Vagina (tissue), 2 donors: ENCODE results near the gene ROCK2. TPM values are rescaled to one million over a fixed set of nuclear protein-coding genes. Genes with fewer than 3 reads are reported as not detected.

Experiments
- DNase-seq, 2 donors: peaks; one replicate each; pipeline ENCODE4 v3.0.0-alpha.2; 2017; ENCODE audit errors: extremely low spot score in 2 of 2
- H3K27ac ChIP-seq: fragments of 200-600 bp; sonication (generic); one replicate; pipeline ENCODE4 v1.5.1; 2019
- H3K27me3 ChIP-seq: fragments of 200-600 bp; sonication (generic); one replicate; pipeline ENCODE4 v1.5.1; 2019
- H3K36me3 ChIP-seq, 2 donors: fragments of 200-600 bp; sonication (generic); one replicate each; pipeline ENCODE4 v1.5.1; 2017 to 2019
- H3K4me1 ChIP-seq: fragments of 200-600 bp; sonication (generic); one replicate; pipeline ENCODE4 v1.5.1; 2019
- H3K4me3 ChIP-seq, 2 donors: fragments of 200-600 bp; sonication (generic); 1 replicate in 1 of 2; 2 replicates in 1 of 2; pipeline ENCODE4 v1.5.1; 2016 to 2019
- H3K9me3 ChIP-seq: fragments of 200-600 bp; sonication (generic); one replicate; pipeline ENCODE4 v1.5.1; 2019
- POLR2A ChIP-seq, 2 donors: fragments of 450-650 bp; IDR thresholded peaks; one replicate each; pipeline ENCODE4 v1.6.1; 2017; ENCODE audit warnings: antibody characterized with exemption in 2 of 2, mild to moderate bottlenecking in 2 of 2, moderate library complexity in 2 of 2
- POLR2AphosphoS5 ChIP-seq, 2 donors: sonication (generic); formaldehyde crosslinking; IDR thresholded peaks; one replicate each; pipeline ENCODE4 v1.9.0; 2017; ENCODE audit warnings: antibody characterized with exemption in 2 of 2, mild to moderate bottlenecking in 2 of 2, low read depth in 1 of 2; ENCODE audit not compliant: insufficient read depth in 1 of 2
- intact Hi-C: fragments of 100-400 bp; cut with DNase I; formaldehyde crosslinking; loops from one replicate; pipeline ENCODE4 v1.15.1; 2023
- total RNA-seq: library from RNA; depleted of rRNA; stranded (reverse); fragments of >200 nt; gene quantifications from one replicate; pipeline ENCODE4 v1.2.3, GENCODE V29; 2016
- TF ChIP-seq, protein P1 (sequence below), 3 experiments: fragments of 450-650 bp in 2 of 3; fragments of 200-600 bp in 1 of 3; sonication (generic) in 1 of 3; IDR thresholded peaks; one replicate each; pipeline ENCODE4 v1.5.1; 2017 to 2019; ENCODE audit warnings: antibody characterized with exemption in 3 of 3, mild to moderate bottlenecking in 2 of 3, moderate library complexity in 2 of 3

The ROCK2 gene
- total RNA-seq, 1 donor from 2014 or later: 49.4 TPM

GRCh38 chr2:11280713-11281112 lies 63.7 kb downstream of the ROCK2 start:
- no peak overlapping the region for H3K4me3 ChIP-seq
- peaks cover 3% of the 10 kb centered on the region for H3K4me1 ChIP-seq
- TF ChIP-seq POLR2AphosphoS5 (IDR thresholded peaks at IDR 0.05; ENCODE audit: insufficient read depth in 1 of 2, low read depth in 1 of 2) (no peak), POLR2A (IDR thresholded peaks at IDR 0.05) (no peak)
- TF ChIP-seq, protein P1, sequence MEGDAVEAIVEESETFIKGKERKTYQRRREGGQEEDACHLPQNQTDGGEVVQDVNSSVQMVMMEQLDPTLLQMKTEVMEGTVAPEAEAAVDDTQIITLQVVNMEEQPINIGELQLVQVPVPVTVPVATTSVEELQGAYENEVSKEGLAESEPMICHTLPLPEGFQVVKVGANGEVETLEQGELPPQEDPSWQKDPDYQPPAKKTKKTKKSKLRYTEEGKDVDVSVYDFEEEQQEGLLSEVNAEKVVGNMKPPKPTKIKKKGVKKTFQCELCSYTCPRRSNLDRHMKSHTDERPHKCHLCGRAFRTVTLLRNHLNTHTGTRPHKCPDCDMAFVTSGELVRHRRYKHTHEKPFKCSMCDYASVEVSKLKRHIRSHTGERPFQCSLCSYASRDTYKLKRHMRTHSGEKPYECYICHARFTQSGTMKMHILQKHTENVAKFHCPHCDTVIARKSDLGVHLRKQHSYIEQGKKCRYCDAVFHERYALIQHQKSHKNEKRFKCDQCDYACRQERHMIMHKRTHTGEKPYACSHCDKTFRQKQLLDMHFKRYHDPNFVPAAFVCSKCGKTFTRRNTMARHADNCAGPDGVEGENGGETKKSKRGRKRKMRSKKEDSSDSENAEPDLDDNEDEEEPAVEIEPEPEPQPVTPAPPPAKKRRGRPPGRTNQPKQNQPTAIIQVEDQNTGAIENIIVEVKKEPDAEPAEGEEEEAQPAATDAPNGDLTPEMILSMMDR (IDR thresholded peaks at IDR 0.05): no peak
- intact Hi-C loops: no loop called here
- H3K36me3 ChIP-seq: peaks cover 0 to 22% of the 10 kb centered on the region in 2 donors
- H3K27ac ChIP-seq: no peak overlapping the region
- no peak for DNase-seq
- H3K27me3 ChIP-seq: no peaks in the 10 kb centered on the region
- H3K9me3 ChIP-seq: no peaks in the 10 kb centered on the region

DNA sequence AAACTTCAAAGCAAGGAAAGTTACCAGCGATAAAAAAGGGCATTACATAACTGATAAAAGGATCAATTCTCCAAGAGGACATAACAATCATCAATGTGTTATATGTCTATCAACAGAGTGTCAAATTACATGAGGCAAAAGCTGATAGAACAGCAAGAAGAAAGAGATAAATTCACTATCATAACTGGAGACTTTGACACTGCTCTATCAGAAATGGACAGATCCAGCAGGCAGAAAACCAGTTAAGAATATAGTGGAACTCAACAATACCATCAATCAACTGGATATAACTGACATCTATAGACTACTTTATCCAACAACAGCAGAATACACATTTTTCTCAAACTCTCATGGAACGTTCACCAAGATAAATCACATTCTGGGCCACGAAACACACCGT lies 65.0 kb downstream of the ROCK2 start:
- no peak for DNase-seq
- peaks cover 10% of the 10 kb centered on the region for H3K4me1 ChIP-seq
- intact Hi-C loops: no loop called here
- H3K27me3 ChIP-seq: no peaks in the 10 kb centered on the region
- TF ChIP-seq POLR2A (IDR thresholded peaks at IDR 0.05) (no peak), POLR2AphosphoS5 (IDR thresholded peaks at IDR 0.05; ENCODE audit: insufficient read depth in 1 of 2, low read depth in 1 of 2) (no peak)
- TF ChIP-seq, protein P1 (IDR thresholded peaks at IDR 0.05): no peak
- no peak overlapping the region for H3K27ac ChIP-seq
- H3K9me3 ChIP-seq: no peaks in the 10 kb centered on the region
- no peak overlapping the region for H3K4me3 ChIP-seq
- H3K36me3 ChIP-seq: peaks cover 0 to 17% of the 10 kb centered on the region in 2 donors

GRCh38 chr2:11278219-11278618 lies 66.2 kb downstream of the ROCK2 start:
- no peak for TF ChIP-seq POLR2A (IDR thresholded peaks at IDR 0.05)
- TF ChIP-seq POLR2AphosphoS5 (IDR thresholded peaks at IDR 0.05; ENCODE audit: insufficient read depth in 1 of 2, low read depth in 1 of 2): no peak
- TF ChIP-seq, protein P1 (IDR thresholded peaks at IDR 0.05): no peak
- peaks cover 12% of the 10 kb centered on the region for H3K4me1 ChIP-seq
- peaks cover 0 to 8% of the 10 kb centered on the region in 2 donors for H3K36me3 ChIP-seq
- H3K27me3 ChIP-seq: no peaks in the 10 kb centered on the region
- no peak overlapping the region for H3K4me3 ChIP-seq
- no peak overlapping the region for H3K27ac ChIP-seq
- intact Hi-C loops: no loop called here
- no peak for DNase-seq
- no peaks in the 10 kb centered on the region for H3K9me3 ChIP-seq

GRCh38 chr2:11275910-11276309 lies 68.5 kb downstream of the ROCK2 start:
- intact Hi-C loops: no loop called here
- no peak for TF ChIP-seq POLR2AphosphoS5 (IDR thresholded peaks at IDR 0.05; ENCODE audit: insufficient read depth in 1 of 2, low read depth in 1 of 2)
- no peak for TF ChIP-seq POLR2A (IDR thresholded peaks at IDR 0.05)
- TF ChIP-seq, protein P1 (IDR thresholded peaks at IDR 0.05): no peak

DNA sequence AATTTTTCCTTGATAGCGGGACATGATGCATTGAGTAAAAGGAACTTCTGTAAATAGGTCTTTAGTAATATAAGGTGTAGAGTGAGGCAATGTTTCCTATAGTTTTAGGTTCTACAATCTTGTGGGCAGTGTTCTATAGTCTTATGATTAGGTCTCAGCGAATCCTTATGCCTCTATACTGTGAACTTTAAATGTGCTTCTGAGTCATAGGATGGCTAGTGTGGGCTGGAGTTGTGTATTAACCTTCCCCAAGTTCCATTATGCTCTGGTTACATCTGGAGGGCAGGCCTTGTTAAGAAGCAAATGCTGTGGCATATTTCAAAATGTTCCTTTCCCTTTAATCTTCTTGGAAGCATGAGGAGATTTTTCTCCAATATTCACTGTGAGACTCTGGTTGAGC lies 73.5 kb downstream of the ROCK2 start:
- TF ChIP-seq POLR2A (IDR thresholded peaks at IDR 0.05): no peak
- no peak for TF ChIP-seq POLR2AphosphoS5 (IDR thresholded peaks at IDR 0.05; ENCODE audit: insufficient read depth in 1 of 2, low read depth in 1 of 2)
- TF ChIP-seq, protein P1 (IDR thresholded peaks at IDR 0.05): no peak
- no peak overlapping the region for H3K27ac ChIP-seq
- H3K9me3 ChIP-seq: no peaks in the 10 kb centered on the region
- H3K36me3 ChIP-seq: no peaks in the 10 kb centered on the region
- DNase-seq: no peak
- H3K4me3 ChIP-seq: no peak overlapping the region
- intact Hi-C loops: no loop called here
- no peaks in the 10 kb centered on the region for H3K27me3 ChIP-seq
- H3K4me1 ChIP-seq: peaks cover 9% of the 10 kb centered on the region

More at GRCh38 chr2:11275910-11276309, 68.5 kb downstream of the ROCK2 start:
- no peak for DNase-seq
- Histone ChIP-seq H3K36me3 (no peaks in the 10 kb centered on the region), H3K4me3 (no peak overlapping the region), H3K27ac (no peak overlapping the region), H3K4me1 (peaks cover 12% of the 10 kb centered on the region), H3K9me3 (no peaks in the 10 kb centered on the region), H3K27me3 (no peaks in the 10 kb centered on the region)
